WERI-Rb-1 (cell line): ENCODE results near the gene AFAP1.

Experiments
- DNase-seq: peaks from one replicate; pipeline ENCODE4 v3.0.0-alpha.2; 2020
- H3K27ac ChIP-seq: fragments of 250-450 bp; sonication (Bioruptor Pico); 2 replicates; pipeline ENCODE4 v1.5.1; 2020; ENCODE audit warnings: mild to moderate bottlenecking, moderate library complexity
- H3K27me3 ChIP-seq: fragments of 250-450 bp; sonication (Bioruptor Pico); 2 replicates; pipeline ENCODE4 v1.5.1; 2021; ENCODE audit warnings: mild to moderate bottlenecking, low read depth, moderate library complexity; ENCODE audit not compliant: insufficient read depth, severe bottlenecking
- H3K36me3 ChIP-seq: fragments of 250-450 bp; sonication (Bioruptor Pico); 2 replicates; pipeline ENCODE4 v1.5.1; 2020; ENCODE audit warnings: mild to moderate bottlenecking, moderate library complexity
- H3K4me3 ChIP-seq: 2 replicates; pipeline ENCODE4 v1.5.1; 2011; ENCODE audit warnings: low read depth, mild to moderate bottlenecking, control low read depth, low read length
- H3K9me3 ChIP-seq: fragments of 250-450 bp; sonication (Bioruptor Pico); 2 replicates; pipeline ENCODE4 v1.5.1; 2021; ENCODE audit warnings: mild to moderate bottlenecking, moderate library complexity; ENCODE audit not compliant: severe bottlenecking
- TF ChIP-seq, protein P1 (sequence below): IDR thresholded peaks from 2 replicates; pipeline ENCODE4 v1.5.1; 2011; ENCODE audit warnings: low read depth, mild to moderate bottlenecking, control low read depth, inconsistent platforms, low read length

AFAP1 gene

GRCh38 chr4:7760228-7760627 is 179.4 kb downstream of the AFAP1 start:
- TF ChIP-seq, protein P1, sequence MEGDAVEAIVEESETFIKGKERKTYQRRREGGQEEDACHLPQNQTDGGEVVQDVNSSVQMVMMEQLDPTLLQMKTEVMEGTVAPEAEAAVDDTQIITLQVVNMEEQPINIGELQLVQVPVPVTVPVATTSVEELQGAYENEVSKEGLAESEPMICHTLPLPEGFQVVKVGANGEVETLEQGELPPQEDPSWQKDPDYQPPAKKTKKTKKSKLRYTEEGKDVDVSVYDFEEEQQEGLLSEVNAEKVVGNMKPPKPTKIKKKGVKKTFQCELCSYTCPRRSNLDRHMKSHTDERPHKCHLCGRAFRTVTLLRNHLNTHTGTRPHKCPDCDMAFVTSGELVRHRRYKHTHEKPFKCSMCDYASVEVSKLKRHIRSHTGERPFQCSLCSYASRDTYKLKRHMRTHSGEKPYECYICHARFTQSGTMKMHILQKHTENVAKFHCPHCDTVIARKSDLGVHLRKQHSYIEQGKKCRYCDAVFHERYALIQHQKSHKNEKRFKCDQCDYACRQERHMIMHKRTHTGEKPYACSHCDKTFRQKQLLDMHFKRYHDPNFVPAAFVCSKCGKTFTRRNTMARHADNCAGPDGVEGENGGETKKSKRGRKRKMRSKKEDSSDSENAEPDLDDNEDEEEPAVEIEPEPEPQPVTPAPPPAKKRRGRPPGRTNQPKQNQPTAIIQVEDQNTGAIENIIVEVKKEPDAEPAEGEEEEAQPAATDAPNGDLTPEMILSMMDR, result no peak
- Histone ChIP-seq H3K27ac (no peak overlapping the region), H3K9me3 (no peaks in the 10 kb centered on the region), H3K27me3 (no peaks in the 10 kb centered on the region), H3K36me3 (peaks cover 5% of the 10 kb centered on the region), H3K4me3 (no peak overlapping the region)
- no peak for DNase-seq

DNA sequence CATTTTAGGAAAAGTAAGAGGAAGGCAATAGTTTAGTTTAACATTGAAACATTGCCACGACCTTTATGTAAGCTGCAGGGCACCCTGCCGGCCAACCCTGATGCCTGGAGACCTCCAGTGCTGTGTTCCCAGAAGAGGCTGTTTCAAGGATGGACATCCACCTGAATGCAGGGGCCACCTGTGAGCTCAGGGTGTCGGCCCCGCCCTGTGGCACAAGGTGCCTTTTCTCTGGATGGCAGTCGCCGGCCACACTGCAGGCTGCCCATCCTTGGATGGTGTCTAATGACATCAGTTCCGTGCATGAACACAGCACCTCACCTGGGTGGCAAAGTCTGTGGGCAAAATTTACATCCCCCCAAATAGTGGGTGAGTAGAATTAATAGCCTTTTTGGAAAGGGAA is 180.0 kb downstream of the AFAP1 start:
- Histone ChIP-seq H3K27me3 (no peaks in the 10 kb centered on the region), H3K36me3 (peaks cover 5% of the 10 kb centered on the region), H3K4me3 (no peak overlapping the region), H3K27ac (no peak overlapping the region), H3K9me3 (no peaks in the 10 kb centered on the region)
- TF ChIP-seq, protein P1, result no peak
- no peak for DNase-seq

DNA sequence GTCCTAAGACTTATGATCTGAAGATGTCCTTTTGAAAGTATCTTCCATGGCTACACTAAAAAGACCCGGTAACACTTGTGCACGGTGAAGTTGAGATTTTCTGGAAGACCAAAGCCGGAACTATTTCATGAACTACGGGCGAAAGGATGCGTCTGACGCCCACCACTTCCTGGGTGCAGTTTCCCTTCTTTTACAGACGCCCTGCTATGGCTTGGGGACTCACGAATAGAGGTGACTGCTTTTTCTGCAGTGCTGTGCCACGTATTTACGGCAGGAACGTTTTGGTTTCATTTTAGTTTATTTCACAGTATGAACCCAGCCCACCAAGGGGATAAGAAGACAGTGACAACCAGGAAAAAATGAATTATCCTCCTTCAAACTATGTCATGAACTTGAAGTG is 180.4 kb downstream of the AFAP1 start:
- no peaks in the 10 kb centered on the region for H3K27me3 ChIP-seq
- H3K36me3 ChIP-seq, result peaks cover 5% of the 10 kb centered on the region
- TF ChIP-seq, protein P1, result no peak
- H3K4me3 ChIP-seq, result no peak overlapping the region
- no peak overlapping the region for H3K27ac ChIP-seq
- no peaks in the 10 kb centered on the region for H3K9me3 ChIP-seq
- no peak for DNase-seq

DNA sequence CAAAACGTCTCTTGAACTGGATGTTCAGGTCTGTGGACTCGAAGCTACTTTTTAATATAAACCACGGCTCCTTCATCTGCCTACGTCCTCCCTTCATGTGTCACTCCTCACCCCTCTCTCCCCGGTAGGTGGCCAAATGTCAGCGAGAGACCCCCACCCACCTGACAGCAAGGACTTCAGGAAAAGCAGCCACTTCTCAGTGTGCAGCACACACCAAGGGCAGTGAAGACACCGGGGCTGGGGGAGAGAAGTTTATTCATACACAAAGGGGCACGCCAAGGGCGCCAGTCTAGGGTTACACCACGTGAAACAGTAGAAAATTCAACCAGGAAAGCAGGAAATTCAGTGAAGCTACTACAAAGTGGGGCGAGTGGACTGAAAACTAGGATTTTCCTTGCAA is 181.2 kb downstream of the AFAP1 start:
- no peak for DNase-seq
- H3K36me3 ChIP-seq, result peaks cover 5% of the 10 kb centered on the region
- H3K9me3 ChIP-seq, result no peaks in the 10 kb centered on the region
- no peak overlapping the region for H3K27ac ChIP-seq
- TF ChIP-seq, protein P1, result no peak
- no peaks in the 10 kb centered on the region for H3K27me3 ChIP-seq
- no peak overlapping the region for H3K4me3 ChIP-seq

- H3K27ac ChIP-seq, result no peak overlapping the region
- TF ChIP-seq, protein P1, result no peak
- peaks cover 5% of the 10 kb centered on the region for H3K36me3 ChIP-seq
- H3K9me3 ChIP-seq, result no peaks in the 10 kb centered on the region
- H3K27me3 ChIP-seq, result no peaks in the 10 kb centered on the region
- DNase-seq, result no peak
- H3K4me3 ChIP-seq, result no peak overlapping the region
Measured at GRCh38 chr4:7757501-7758471, 181.9 kb downstream of the AFAP1 start.
